GM23338 (cell line): ENCODE results near the gene GPR39. TPM values are rescaled to one million over a fixed set of nuclear protein-coding genes. Genes with fewer than 3 reads are reported as not detected.

Experiments used
- ATAC-seq: fragments of 200-7000 bp; cut with Tn5 transposase; 3 replicates; pipeline ENCODE4 v1.9.1; 2020
- DNase-seq: peaks from one replicate; pipeline ENCODE4 v3.0.0-alpha.2; 2015; ENCODE audit warnings: low spot score
- H2AFZ ChIP-seq: fragments of 200-600 bp; sonication (generic); 2 replicates; pipeline ENCODE4 v1.8.0; 2016; ENCODE audit warnings: antibody characterized with exemption, mild to moderate bottlenecking, moderate library complexity
- H3F3A ChIP-seq: fragments of 200-600 bp; sonication (generic); replicated peaks from 2 replicates; pipeline ENCODE4 v1.8.0; 2017; ENCODE audit warnings: antibody characterized with exemption, mixed run types, low read depth
- H3K27ac ChIP-seq: fragments of 200-600 bp; sonication (generic); 2 replicates; pipeline ENCODE4 v1.6.1; 2016; ENCODE audit warnings: low read depth
- H3K27me3 ChIP-seq: fragments of 200-600 bp; sonication (generic); 2 replicates; pipeline ENCODE4 v1.8.0; 2016; ENCODE audit warnings: mild to moderate bottlenecking, mixed run types, moderate library complexity; ENCODE audit not compliant: insufficient read depth
- H3K36me3 ChIP-seq: fragments of 200-600 bp; sonication (generic); 2 replicates; pipeline ENCODE4 v1.8.0; 2016; ENCODE audit warnings: mild to moderate bottlenecking; ENCODE audit not compliant: insufficient read depth
- H3K4me1 ChIP-seq: fragments of 200-600 bp; sonication (generic); 2 replicates; pipeline ENCODE4 v1.8.0; 2016; ENCODE audit warnings: mild to moderate bottlenecking, moderate library complexity; ENCODE audit not compliant: insufficient read depth
- H3K4me2 ChIP-seq: fragments of 200-600 bp; sonication (generic); 2 replicates; pipeline ENCODE4 v1.7.1; 2017; ENCODE audit warnings: mixed run types
- H3K4me3 ChIP-seq: fragments of 200-600 bp; sonication (generic); 2 replicates; pipeline ENCODE4 v1.6.1; 2016; ENCODE audit warnings: mixed run types
- H3K79me2 ChIP-seq: fragments of 200-600 bp; sonication (generic); replicated peaks from 2 replicates; pipeline ENCODE4 v1.8.0; 2017; ENCODE audit warnings: mild to moderate bottlenecking; ENCODE audit not compliant: insufficient read depth
- H3K9me2 ChIP-seq: fragments of 200-600 bp; sonication (generic); 2 replicates; pipeline ENCODE4 v1.8.0; 2017; ENCODE audit not compliant: insufficient read depth
- H4K20me1 ChIP-seq: fragments of 200-600 bp; sonication (generic); replicated peaks from 2 replicates; pipeline ENCODE4 v1.8.0; 2017; ENCODE audit warnings: mild to moderate bottlenecking; ENCODE audit not compliant: insufficient read depth
- H3K27ac Mint-ChIP-seq: 2 replicates; pipeline ENCODE4 v1.8.0; 2020; ENCODE audit warnings: inconsistent platforms, mild to moderate bottlenecking, moderate library complexity, mixed read lengths
- H3K27me3 Mint-ChIP-seq: 3 replicates; pipeline ENCODE4 v1.8.0; 2022; ENCODE audit warnings: low read depth, mild to moderate bottlenecking, moderate library complexity, mixed read lengths, inconsistent platforms; ENCODE audit not compliant: insufficient read depth, poor library complexity
- H3K36me3 Mint-ChIP-seq: 3 replicates; pipeline ENCODE4 v1.8.0; 2021; ENCODE audit warnings: low read depth, mild to moderate bottlenecking, inconsistent platforms, moderate library complexity, mixed read lengths
- H3K4me1 Mint-ChIP-seq: 3 replicates; pipeline ENCODE4 v1.8.0; 2020; ENCODE audit warnings: mild to moderate bottlenecking, inconsistent platforms, mixed read lengths
- H3K4me3 Mint-ChIP-seq: 3 replicates; pipeline ENCODE4 v1.8.0; 2021; ENCODE audit warnings: moderate library complexity, mild to moderate bottlenecking, inconsistent platforms, mixed read lengths
- H3K9me3 Mint-ChIP-seq: 3 replicates; pipeline ENCODE4 v1.8.0; 2020; ENCODE audit warnings: moderate library complexity, mild to moderate bottlenecking, inconsistent platforms, mixed read lengths
- EZH2 ChIP-seq: fragments of 200-600 bp; sonication (generic); IDR thresholded peaks from one replicate; pipeline ENCODE4 v1.8.0; 2017; ENCODE audit warnings: antibody characterized with exemption, mild to moderate bottlenecking, low read depth; ENCODE audit not compliant: unreplicated experiment
- EZH2phosphoT487 ChIP-seq: fragments of 200-600 bp; sonication (generic); IDR thresholded peaks from one replicate; pipeline ENCODE4 v1.8.1; 2018; ENCODE audit warnings: antibody characterized with exemption; ENCODE audit not compliant: unreplicated experiment
- JUNB ChIP-seq: IDR thresholded peaks from one replicate; pipeline ENCODE4 v1.6.1; 2016; ENCODE audit warnings: antibody characterized with exemption; ENCODE audit not compliant: unreplicated experiment
- NANOG ChIP-seq: IDR thresholded peaks from 2 replicates; pipeline ENCODE4 v1.6.1; 2016; ENCODE audit warnings: antibody characterized with exemption, borderline replicate concordance
- POLR2AphosphoS5 ChIP-seq: IDR thresholded peaks from 2 replicates; pipeline ENCODE4 v1.6.1; 2016; ENCODE audit warnings: antibody characterized with exemption, low read depth
- STAT1 ChIP-seq: IDR thresholded peaks from one replicate; pipeline ENCODE4 v1.6.1; 2016; ENCODE audit warnings: antibody characterized with exemption; ENCODE audit not compliant: unreplicated experiment
- ZNF114 ChIP-seq: fragments of 250-450 bp; sonication (Bioruptor Pico); IDR thresholded peaks from 2 replicates; pipeline ENCODE4 v1.5.0; 2020; ENCODE audit warnings: mild to moderate bottlenecking, moderate library complexity
- ZNF331 ChIP-seq: fragments of 250-450 bp; sonication (Bioruptor Pico); IDR thresholded peaks from 2 replicates; pipeline ENCODE4 v1.5.0; 2020; ENCODE audit warnings: low read depth, mild to moderate bottlenecking, moderate library complexity
- polyA plus RNA-seq: library from polyadenylated mRNA; unstranded; fragments of >200 nt; fragmentation: Nextera tagmentation; extraction: Ambion mirVana; gene quantifications from 2 replicates; pipeline ENCODE4 v1.2.1, GENCODE V29; 2016
- total RNA-seq: library from RNA; depleted of rRNA; stranded (reverse); fragments of >200 nt; shearing (Covaris generic); gene quantifications from 2 replicates; pipeline ENCODE4 v1.2.3, GENCODE V29; 2014
- TF ChIP-seq, protein P1 (sequence below): IDR thresholded peaks from 2 replicates; pipeline ENCODE4 v1.6.1; 2016; ENCODE audit warnings: antibody characterized with exemption
- TF ChIP-seq, protein P2 (sequence below), 2 experiments: fragments of 200-600 bp in 1 of 2; sonication (generic) in 1 of 2; conservative IDR thresholded peaks; 2 replicates each; pipeline versions ENCODE4 v1.5.1 to v1.6.1; 2016 to 2017; ENCODE audit warnings: antibody characterized with exemption in 2 of 2, low read depth in 2 of 2, mild to moderate bottlenecking in 2 of 2, moderate library complexity in 1 of 2

Gene GPR39
- total and polyA plus RNA-seq, 2 experiments from 2014 or later = 0.55 to 1.9 TPM

DNA sequence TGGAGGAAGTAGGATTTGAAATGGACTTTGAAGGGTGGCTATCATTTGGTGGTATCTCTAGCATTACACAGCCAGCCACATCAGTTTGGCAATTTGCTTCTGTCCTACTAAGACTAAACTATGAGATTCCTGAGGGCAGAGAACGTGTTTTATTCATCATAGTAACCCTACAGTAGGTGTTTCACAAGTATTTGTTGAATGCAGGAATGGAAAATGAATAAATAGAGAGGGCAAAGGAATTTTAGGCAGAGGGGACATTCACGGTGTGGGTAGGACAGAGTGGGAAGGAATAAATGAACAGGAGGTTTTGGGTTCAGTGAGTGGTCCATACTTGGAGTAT lies 15.7 kb upstream of the GPR39 start:
- H3K4me3 Mint-ChIP-seq = no peak overlapping the region
- ATAC-seq = no peak
- no peaks in the 10 kb centered on the region; the same call in 2 of the 3 replicates for H3K9me3 Mint-ChIP-seq
- H3K4me1 ChIP-seq = no peaks in the 10 kb centered on the region
- no peaks in the 10 kb centered on the region for H3K79me2 ChIP-seq
- no peaks in the 10 kb centered on the region for H3K4me1 Mint-ChIP-seq
- TF ChIP-seq ZNF331 = no peak
- TF ChIP-seq, protein P1, sequence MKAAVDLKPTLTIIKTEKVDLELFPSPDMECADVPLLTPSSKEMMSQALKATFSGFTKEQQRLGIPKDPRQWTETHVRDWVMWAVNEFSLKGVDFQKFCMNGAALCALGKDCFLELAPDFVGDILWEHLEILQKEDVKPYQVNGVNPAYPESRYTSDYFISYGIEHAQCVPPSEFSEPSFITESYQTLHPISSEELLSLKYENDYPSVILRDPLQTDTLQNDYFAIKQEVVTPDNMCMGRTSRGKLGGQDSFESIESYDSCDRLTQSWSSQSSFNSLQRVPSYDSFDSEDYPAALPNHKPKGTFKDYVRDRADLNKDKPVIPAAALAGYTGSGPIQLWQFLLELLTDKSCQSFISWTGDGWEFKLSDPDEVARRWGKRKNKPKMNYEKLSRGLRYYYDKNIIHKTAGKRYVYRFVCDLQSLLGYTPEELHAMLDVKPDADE = no peak
- no peak overlapping the region for H3K4me3 ChIP-seq
- no peak overlapping the region for H3K27ac Mint-ChIP-seq
- peaks cover 4% of the 10 kb centered on the region for H3K27me3 Mint-ChIP-seq
- no peaks in the 10 kb centered on the region for H3K27me3 ChIP-seq
- DNase-seq = no peak
- H3F3A ChIP-seq = no peaks in the 10 kb centered on the region
- H3K36me3 Mint-ChIP-seq = no peaks in the 10 kb centered on the region
- H3K9me2 ChIP-seq = peaks cover 16% of the 10 kb centered on the region
- H3K27ac ChIP-seq = no peak overlapping the region
- H2AFZ ChIP-seq = no peak overlapping the region
- no peaks in the 10 kb centered on the region for H3K36me3 ChIP-seq
- no peaks in the 10 kb centered on the region for H4K20me1 ChIP-seq
- no peak overlapping the region for H3K4me2 ChIP-seq

DNA sequence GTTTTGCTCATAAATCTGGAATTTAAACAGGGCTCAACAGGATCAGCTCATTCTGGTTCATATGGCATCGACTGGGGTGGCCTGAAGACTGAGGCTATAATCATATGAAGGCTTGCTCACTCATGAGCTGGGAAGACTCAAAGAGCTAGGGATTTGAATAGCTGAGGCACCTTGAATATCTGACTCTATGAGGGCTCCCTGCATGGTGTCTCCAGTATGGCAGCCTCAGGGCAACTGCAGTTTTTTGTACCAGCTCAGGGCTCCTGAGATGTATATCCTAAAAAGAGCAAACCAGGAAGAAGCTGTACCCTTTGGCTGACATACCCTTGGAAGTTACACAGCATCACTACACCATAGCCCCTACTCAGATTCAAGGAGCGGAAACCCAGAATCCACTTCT lies 15.3 kb upstream of the GPR39 start:
- H3K79me2 ChIP-seq = no peaks in the 10 kb centered on the region
- peaks cover 16% of the 10 kb centered on the region for H3K9me2 ChIP-seq
- H3K4me1 ChIP-seq = no peaks in the 10 kb centered on the region
- no peak overlapping the region for H3K4me3 ChIP-seq
- Mint-ChIP-seq H3K27me3 (peaks cover 2% of the 10 kb centered on the region), H3K9me3 (no peaks in the 10 kb centered on the region; the same call in 2 of the 3 replicates), H3K36me3 (no peaks in the 10 kb centered on the region), H3K4me3 (no peak overlapping the region), H3K27ac (no peak overlapping the region), H3K4me1 (no peaks in the 10 kb centered on the region)
- no peak overlapping the region for H2AFZ ChIP-seq
- no peak overlapping the region for H3K27ac ChIP-seq
- DNase-seq (no peak), ATAC-seq (no peak)
- H3F3A ChIP-seq = no peaks in the 10 kb centered on the region
- H3K4me2 ChIP-seq = no peak overlapping the region
- no peaks in the 10 kb centered on the region for H3K27me3 ChIP-seq
- H3K36me3 ChIP-seq = no peaks in the 10 kb centered on the region
- no peak for TF ChIP-seq ZNF114
- TF ChIP-seq, protein P1 = no peak
- TF ChIP-seq, protein P2, sequence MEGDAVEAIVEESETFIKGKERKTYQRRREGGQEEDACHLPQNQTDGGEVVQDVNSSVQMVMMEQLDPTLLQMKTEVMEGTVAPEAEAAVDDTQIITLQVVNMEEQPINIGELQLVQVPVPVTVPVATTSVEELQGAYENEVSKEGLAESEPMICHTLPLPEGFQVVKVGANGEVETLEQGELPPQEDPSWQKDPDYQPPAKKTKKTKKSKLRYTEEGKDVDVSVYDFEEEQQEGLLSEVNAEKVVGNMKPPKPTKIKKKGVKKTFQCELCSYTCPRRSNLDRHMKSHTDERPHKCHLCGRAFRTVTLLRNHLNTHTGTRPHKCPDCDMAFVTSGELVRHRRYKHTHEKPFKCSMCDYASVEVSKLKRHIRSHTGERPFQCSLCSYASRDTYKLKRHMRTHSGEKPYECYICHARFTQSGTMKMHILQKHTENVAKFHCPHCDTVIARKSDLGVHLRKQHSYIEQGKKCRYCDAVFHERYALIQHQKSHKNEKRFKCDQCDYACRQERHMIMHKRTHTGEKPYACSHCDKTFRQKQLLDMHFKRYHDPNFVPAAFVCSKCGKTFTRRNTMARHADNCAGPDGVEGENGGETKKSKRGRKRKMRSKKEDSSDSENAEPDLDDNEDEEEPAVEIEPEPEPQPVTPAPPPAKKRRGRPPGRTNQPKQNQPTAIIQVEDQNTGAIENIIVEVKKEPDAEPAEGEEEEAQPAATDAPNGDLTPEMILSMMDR (conservative IDR thresholded peaks at IDR 0.05; ENCODE audit: low read depth in 2 of 2) = no peak
- H4K20me1 ChIP-seq = no peaks in the 10 kb centered on the region

DNA sequence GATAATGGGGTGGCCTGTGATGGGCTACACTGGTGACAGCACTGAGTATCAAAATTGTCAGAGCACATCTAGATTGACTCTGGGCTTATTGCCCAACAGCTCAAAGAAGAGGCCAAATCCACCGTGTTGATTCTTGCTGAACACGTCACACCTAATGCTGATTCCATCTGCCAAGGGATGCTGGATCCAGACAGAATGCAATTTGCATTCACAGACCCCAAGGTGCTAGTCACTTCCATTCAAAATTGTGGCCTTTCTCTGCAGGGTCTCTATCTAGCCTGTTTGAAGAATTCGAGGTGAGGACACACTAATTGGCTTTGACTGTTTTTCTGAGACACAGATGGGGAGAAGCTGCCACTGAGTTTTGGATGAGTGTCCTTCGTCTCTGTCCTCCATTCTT lies 13.5 kb upstream of the GPR39 start:
- Mint-ChIP-seq H3K27ac (no peak overlapping the region), H3K27me3 (peaks cover 8% of the 10 kb centered on the region), H3K9me3 (no peaks in the 10 kb centered on the region; the same call in 2 of the 3 replicates), H3K4me3 (no peak overlapping the region), H3K4me1 (peaks cover 4% of the 10 kb centered on the region; the same call in 1 of the 3 replicates), H3K36me3 (no peaks in the 10 kb centered on the region)
- no peak for DNase-seq
- Histone ChIP-seq H4K20me1 (no peaks in the 10 kb centered on the region), H3K4me3 (no peak overlapping the region), H3K36me3 (no peaks in the 10 kb centered on the region), H3K27ac (no peak overlapping the region), H3K4me2 (no peak overlapping the region), H3K4me1 (0 out of 2 replicates have a peak, but pooled peaks cover 2% of the 10 kb centered on the region), H3F3A (no peaks in the 10 kb centered on the region), H3K79me2 (no peaks in the 10 kb centered on the region), H3K27me3 (no peaks in the 10 kb centered on the region), H3K9me2 (peaks cover 14% of the 10 kb centered on the region; the same call in 1 of the 2 replicates), H2AFZ (no peak overlapping the region)
- no peak for ATAC-seq
- TF ChIP-seq ZNF114 = no peak
- TF ChIP-seq, protein P1 = no peak
- no peak for TF ChIP-seq JUNB
- no peak for TF ChIP-seq POLR2AphosphoS5
- no peak for TF ChIP-seq ZNF331
- TF ChIP-seq NANOG = no peak
- TF ChIP-seq STAT1 = no peak
- TF ChIP-seq EZH2phosphoT487 = no peak
- no peak for TF ChIP-seq EZH2
- TF ChIP-seq, protein P2 (conservative IDR thresholded peaks at IDR 0.05; ENCODE audit: low read depth in 2 of 2) = no peak
